SW 1271 (cell line): Measurements from ENCODE around the gene DCANP1.
"Not testable (repeated sequence)": the region's sequence is repeated elsewhere in the genome, so short reads cannot be mapped to it uniquely, and the experiment has no call there.

Source experiments
- DNase-seq, 2 experiments: peaks; one replicate each; lab custom pipeline; 2025; lab: John Stamatoyannopoulos, UW

The DCANP1 gene

GRCh38 chr5:135447298-135447929, at the start of gene DCANP1:
Gene DCANP1, minus strand, starts transcription at chr5:135447348. Its CDS starts 240 bp downstream, at chr5:135447108.
- DNase-seq: no peak

- not testable (repeated sequence) for DNase-seq
Observed at GRCh38 chr5:135495531-135495930, 48.4 kb upstream of the DCANP1 start.

DNA sequence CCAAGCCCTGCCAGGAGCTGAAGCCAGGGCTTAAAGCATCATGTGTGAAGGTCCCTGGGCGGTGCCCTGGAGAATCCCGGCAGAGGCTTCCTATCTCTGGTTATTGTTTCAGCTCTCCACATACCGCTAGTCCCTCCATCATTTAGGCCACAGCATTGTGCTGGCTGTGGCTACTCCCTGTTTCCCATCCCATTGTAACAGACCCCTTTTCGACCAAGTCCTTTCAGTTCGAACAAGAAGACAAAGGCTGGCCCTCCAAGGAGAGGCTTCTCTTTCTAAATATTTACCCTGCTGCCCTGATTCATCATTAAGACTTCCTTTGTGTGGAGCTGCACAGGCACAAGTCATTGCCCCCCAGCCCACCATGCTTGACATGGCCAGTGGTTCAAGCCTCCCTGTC, 47.0 kb upstream of the DCANP1 start:
- DNase-seq: no peak

- DNase-seq: no peak
Observed at GRCh38 chr5:135493406-135494180, 46.4 kb upstream of the DCANP1 start.

DNA sequence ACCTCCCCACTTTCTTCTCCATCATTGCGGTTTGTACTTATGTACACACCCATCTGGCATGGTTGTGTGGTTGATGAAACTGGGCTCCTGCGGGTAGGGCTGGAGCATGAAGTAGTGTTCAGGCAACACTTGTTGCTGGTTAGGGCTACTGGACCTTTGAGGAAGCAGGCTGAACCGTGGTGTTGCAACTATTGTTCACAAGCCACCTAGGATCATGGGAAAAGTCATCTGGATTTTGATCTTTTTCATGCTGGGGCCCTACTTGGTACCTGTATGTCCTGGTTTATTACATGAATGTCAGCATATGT, 45.1 kb upstream of the DCANP1 start:
- no peak for DNase-seq

DNA sequence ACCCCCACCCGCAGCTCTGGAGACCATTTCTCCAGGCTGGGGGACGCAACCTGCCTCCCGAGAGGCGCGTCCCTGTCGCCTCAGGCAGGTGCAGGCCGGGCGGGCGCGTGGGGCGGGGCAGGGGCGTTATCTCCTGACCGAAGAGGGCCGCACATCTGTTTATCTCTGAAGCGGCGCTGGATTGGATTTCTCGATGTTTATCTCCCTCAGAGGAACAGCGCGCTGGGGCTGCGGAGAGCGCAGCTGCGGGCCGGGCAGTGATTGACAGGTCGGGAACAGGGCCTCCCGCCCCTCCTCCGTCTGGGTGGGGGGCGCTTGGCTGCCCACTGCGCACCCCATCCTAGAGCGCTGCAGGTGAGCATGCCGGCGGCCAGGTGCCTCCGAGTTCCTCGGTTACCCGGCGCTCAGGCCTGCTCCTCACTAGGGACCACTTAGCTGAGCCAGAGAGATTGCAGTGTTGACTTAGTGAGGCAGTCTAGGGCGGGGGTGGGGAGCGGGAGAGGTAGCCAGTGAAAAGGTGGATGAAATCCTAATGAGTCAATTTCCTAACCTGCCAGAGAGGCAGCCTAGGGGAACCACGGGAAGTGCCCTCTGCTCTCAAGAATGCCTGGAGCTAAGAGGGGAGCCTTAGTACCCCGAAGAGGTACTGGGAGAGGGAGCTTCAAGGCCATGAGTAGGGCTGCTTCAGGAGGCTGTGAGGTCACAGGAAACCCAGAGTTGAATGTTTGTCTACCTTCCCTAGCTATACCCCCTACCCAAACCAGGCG, 44.6 kb upstream of the DCANP1 start:
- no peak for DNase-seq

DNA sequence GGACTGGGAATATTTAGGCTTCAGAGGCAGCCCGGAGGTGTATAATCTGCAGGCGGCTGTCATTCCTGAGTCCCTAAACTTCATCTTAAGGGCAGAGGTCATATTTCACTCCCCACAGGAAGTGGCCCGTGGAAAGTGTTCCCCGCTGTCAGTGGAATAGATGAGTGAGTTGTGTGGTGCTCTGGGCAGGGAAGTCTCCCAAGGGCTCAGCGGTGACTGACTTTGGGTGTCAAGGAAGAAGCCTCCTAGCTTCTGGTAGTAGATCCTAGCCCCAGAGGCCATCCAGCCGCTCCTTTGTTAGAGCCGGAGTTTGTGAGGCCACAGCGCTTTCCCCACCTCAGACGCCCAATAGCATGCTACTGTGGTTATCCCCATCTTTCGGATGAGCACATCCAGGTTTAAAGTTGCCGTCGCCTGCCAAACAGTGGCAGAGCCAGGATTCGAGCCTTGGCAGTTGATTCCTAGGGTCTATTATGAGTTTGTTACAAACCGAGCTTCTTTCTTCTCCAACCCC, 43.9 kb upstream of the DCANP1 start:
- no peak for DNase-seq

DNA sequence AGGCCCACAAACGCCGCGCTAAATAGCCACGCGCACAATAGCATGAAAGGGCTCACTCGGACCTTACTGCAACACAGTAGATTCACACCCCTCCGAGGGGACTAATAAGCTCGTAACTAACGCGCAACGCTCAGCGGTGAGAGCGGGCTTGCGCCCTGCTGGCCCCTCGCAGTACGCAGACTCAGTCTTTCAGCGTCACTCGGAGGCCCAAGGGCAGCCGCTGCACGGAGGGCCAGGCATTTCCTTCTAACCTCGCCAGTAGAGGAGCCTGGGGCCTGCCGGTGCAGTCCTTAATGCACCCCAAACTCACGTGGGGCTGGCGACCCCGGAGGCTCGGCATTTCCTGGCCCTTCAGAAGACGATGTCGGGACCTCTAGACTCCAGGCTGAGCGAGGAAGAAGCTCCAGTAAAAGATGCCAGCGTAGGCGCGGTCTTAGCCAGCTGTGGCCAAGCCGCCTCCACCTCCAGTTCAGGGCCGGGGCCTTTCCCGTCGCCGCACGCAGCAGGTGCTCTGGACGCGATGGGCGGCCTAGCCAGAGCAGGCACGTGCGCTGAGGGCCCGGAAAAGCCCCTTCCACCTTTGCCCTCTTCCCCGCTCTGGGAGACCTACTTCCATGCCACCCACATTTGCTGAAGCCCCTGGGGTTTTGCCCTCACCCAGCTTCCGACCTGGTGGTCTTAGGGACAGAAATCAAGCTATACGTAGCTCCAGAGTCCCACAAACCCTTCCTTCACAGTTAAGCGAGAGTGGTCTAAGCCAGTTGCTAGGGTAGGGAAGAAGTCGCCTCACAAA, 43.3 kb upstream of the DCANP1 start:
- DNase-seq: no peak

GRCh38 chr5:135489466-135490244, 42.5 kb upstream of the DCANP1 start:
- DNase-seq: no peak

DNA sequence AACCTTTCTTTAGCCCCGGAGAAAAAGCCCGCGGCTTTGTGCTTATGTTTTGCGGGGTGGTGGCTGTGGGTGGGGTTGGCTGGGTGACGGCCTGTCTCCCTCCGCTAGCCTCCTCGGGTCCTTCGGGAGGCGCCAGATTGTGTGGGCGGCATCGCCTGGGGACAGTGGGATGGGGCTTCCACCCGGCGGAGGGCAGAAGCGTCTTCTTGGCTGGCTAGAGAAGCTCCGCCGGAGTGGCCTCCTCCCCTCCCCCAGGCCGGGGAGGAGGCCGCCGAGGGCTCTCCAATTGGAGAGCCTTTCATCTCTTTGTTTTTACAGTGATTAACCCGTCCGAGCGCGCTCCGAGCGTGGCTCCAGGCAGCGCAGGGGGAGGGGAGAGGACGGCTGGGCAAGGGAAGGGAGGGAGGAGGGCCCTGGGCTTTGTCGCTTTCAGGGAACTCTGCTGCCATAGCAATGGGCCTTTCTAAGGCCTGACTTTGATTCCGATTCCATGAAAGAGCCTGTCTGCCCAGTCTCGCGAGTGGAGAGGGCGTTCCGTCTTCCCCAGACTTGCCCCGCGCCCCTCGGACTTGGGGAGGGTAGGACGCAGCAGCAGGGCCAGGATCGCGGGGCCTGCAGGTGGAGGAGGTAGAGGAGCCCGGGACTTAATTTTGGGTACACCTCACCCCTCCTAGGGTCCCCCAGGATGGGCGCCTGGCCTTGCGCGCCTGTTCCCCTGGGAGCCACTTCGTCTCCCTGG, 41.7 kb upstream of the DCANP1 start:
- no peak for DNase-seq

GRCh38 chr5:135487839-135488514, 40.8 kb upstream of the DCANP1 start:
- no peak for DNase-seq

DNA sequence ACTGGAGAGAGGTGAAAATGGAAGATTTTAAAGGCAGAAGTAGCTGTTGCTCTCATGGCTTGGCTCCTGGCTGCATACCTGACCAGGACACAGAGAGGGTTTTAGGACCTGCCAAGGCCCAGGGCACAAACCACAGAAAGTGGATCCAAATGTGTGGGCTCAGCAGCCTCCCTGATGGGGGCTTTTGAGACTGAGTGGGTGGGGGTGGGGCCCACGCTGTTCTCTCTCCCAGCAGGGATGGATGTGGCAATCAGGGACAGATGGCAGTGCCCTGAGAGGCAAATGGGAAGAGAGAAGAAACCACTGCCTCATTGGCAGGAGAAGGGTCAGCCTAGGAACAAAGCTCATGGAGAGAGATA, 39.9 kb upstream of the DCANP1 start:
- DNase-seq: no peak

GRCh38 chr5:135486131-135487036, 39.2 kb upstream of the DCANP1 start:
- DNase-seq: no peak

DNA sequence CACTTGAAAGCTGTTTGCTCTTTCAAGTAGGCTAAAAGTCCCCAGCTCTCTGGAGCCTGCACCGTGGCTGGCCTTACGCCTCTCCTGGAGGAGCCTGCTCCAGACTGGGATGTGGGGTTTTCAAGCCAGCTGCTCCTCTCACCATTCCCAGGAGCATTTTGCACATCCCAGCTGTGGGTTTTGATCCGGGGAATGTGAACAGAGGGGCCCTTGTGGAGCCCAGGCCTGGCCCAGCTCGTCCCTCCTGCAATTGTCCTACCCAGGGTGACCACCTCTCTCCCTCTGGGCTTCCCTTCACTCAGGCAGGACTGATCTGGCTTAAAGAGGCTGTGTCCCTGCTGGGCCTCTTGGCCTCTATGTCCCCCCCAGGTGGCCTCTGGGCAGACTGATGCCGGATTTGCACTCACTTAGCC, 37.5 kb upstream of the DCANP1 start:
- no peak for DNase-seq

DNA sequence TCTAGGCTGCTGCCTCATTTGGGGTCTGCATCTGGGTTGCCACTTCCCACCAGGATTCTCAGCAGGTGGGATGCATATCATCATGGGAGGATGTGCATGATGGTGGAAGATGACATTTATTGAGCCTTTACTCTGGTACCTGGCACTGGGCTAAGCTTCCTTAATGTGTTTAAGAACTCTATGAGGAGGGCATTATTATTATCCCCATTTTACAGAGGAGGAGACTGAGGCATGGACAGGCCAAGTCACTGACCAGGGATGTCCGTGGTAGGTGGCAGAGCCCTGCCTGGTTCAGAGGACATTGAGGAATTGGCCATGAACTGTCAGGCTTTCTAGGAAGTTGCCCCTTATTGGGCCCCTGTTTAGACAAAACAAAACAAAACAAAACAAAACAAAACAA, 36.1 kb upstream of the DCANP1 start:
- DNase-seq: no peak

GRCh38 chr5:135482381-135482933, 35.3 kb upstream of the DCANP1 start:
- DNase-seq: no peak

DNA sequence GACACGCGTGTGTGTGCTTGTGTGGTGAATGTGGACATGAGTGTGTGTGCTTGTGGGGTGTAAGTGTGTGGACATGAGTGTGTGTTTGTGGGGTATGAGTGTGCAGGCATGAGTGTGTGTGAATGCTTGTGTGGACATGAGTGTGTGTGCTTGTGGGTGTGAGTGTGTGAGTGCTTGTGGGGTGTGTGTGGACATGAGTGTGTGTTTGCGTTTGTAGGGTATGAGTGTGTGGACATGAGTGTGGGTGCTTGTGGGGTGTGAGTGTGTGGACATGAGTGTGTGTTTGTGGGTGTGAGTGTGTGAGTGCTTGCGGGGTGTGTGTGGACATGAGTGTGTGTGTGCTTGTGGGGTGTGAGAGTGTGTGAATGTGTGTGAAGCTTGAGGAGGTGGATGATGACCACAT, 34.8 kb upstream of the DCANP1 start:
- DNase-seq: no peak

- no peak for DNase-seq
Observed at GRCh38 chr5:135481387-135481786, 34.2 kb upstream of the DCANP1 start.

DNA sequence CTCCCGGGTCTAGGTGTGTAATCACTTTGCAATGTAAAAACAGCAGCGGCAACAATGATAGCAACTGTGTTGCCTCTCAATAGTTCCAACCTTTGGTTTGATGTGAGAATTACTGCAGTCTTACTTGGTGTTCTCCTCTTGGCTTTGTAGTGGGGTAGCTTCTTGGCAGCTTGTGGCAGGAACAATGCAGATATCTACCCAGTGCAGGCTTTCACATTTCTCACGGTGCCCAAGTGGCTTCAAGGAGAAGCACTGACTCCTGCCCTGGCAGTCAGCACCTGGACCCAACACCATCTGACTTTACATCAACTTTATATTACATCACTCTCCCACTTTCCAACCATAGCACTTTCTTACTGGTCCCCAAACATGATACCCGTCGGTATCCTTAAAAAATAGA, 33.4 kb upstream of the DCANP1 start:
- no peak for DNase-seq
